ENCODE results near the gene TTPAL.

TTPAL gene

GRCh38 chr20:44527716-44528199 is 52.1 kb downstream of the TTPAL start:
- DNase-seq (ENCODE audit: low read depth, low spot score), result no peak

GRCh38 chr20:44528309-44528708 is 52.6 kb downstream of the TTPAL start:
- ChIA-PET POLR2A (no interaction called here), CTCF (interaction anchor here (1.0 to 1.1 kb wide), 3 partner anchors 14 to 126 kb away, joined by 3 read pairs; no protein-coding TSS in a partner anchor)
- no peak overlapping the region for H3K4me3 ChIP-seq (ENCODE audit: low read depth, low read length)
- no peak for TF ChIP-seq CTCF (IDR thresholded peaks at IDR 0.05; ENCODE audit: insufficient read depth, low read length, missing control alignments)
- no peak for DNase-seq (ENCODE audit: low read depth, low spot score)

More at GRCh38 chr20:44527716-44528199, 52.1 kb downstream of the TTPAL start:
- H3K4me3 ChIP-seq (ENCODE audit: low read depth, low read length), result no peak overlapping the region
- no peak for TF ChIP-seq CTCF (IDR thresholded peaks at IDR 0.05; ENCODE audit: insufficient read depth, low read length, missing control alignments)
- ChIA-PET CTCF (interaction anchor here (1.0 to 1.1 kb wide), 2 partner anchors 14 to 83 kb away, joined by 3 read pairs; no protein-coding TSS in a partner anchor), POLR2A (no interaction called here)

GRCh38 chr20:44532259-44532980 is 56.7 kb downstream of the TTPAL start:
- CTCF ChIA-PET, result interaction anchor here (0.7 to 3.1 kb wide), 3 partner anchors 11 to 77 kb away, joined by 3 to 11 read pairs (median 3); partner anchors contain the start of gene SERINC3
- peak overlapping the region; percentile 70 for H3K4me3 ChIP-seq (ENCODE audit: low read depth, low read length)
- POLR2A ChIA-PET, result no interaction called here
- DNase-seq (ENCODE audit: low read depth, low spot score), result no peak
- no peak for TF ChIP-seq CTCF (IDR thresholded peaks at IDR 0.05; ENCODE audit: insufficient read depth, low read length, missing control alignments)

GRCh38 chr20:44532981-44533331 is 57.3 kb downstream of the TTPAL start:
- DNase-seq (ENCODE audit: low read depth, low spot score), result no peak
- peak overlapping the region; percentile 70 for H3K4me3 ChIP-seq (ENCODE audit: low read depth, low read length)
- POLR2A ChIA-PET, result no interaction called here
- CTCF ChIA-PET, result interaction anchor here (3.1 kb wide), 1 partner anchor 77 kb away, joined by 11 read pairs; no protein-coding TSS in a partner anchor
- TF ChIP-seq CTCF (IDR thresholded peaks at IDR 0.05; ENCODE audit: insufficient read depth, low read length, missing control alignments), result no peak

- ChIA-PET CTCF (interaction anchor here (1.1 to 3.1 kb wide), 3 partner anchors 39 to 199 kb away, joined by 3 to 11 read pairs (median 3); no protein-coding TSS in a partner anchor), POLR2A (no interaction called here)
- no peak overlapping the region for H3K4me3 ChIP-seq (ENCODE audit: low read depth, low read length)
- DNase-seq (ENCODE audit: low read depth, low spot score), result no peak
- TF ChIP-seq CTCF (IDR thresholded peaks at IDR 0.05; ENCODE audit: insufficient read depth, low read length, missing control alignments), result no peak
These were observed 58.3 kb downstream of the TTPAL start for GRCh38 chr20:44533928-44534327.

- no peak overlapping the region for H3K4me3 ChIP-seq (ENCODE audit: low read depth, low read length)
- no peak for TF ChIP-seq CTCF (IDR thresholded peaks at IDR 0.05; ENCODE audit: insufficient read depth, low read length, missing control alignments)
- DNase-seq (ENCODE audit: low read depth, low spot score), result no peak
- POLR2A ChIA-PET, result no interaction called here
- CTCF ChIA-PET, result interaction anchor here (0.7 to 1.3 kb wide), 3 partner anchors 26 to 51 kb away, joined by 3 read pairs; no protein-coding TSS in a partner anchor
These were observed 60.5 kb downstream of the TTPAL start for GRCh38 chr20:44536175-44536574.
